Dendritic cell treated with granulocyte-macrophage colony-stimulating factor and Interleukin-4, amounts not matched to agents 40 ng/mL and 50 ng/mL, for 4 days (primary cell): ENCODE results near the gene CAB39.

Source experiments
- H3K27ac Mint-ChIP-seq: one replicate; pipeline ENCODE4 v1.8.0; 2022; ENCODE audit warnings: mild to moderate bottlenecking, mixed read lengths
- H3K27me3 Mint-ChIP-seq: one replicate; pipeline ENCODE4 v1.8.0; 2022; ENCODE audit warnings: mild to moderate bottlenecking, mixed read lengths
- H3K36me3 Mint-ChIP-seq: one replicate; pipeline ENCODE4 v1.8.0; 2022; ENCODE audit warnings: low read depth, mixed read lengths
- H3K4me1 Mint-ChIP-seq: one replicate; pipeline ENCODE4 v1.8.0; 2022; ENCODE audit warnings: low read depth, mixed read lengths
- H3K4me3 Mint-ChIP-seq: one replicate; pipeline ENCODE4 v1.8.0; 2022; ENCODE audit warnings: mild to moderate bottlenecking, moderate library complexity, mixed read lengths
- H3K9me3 Mint-ChIP-seq: one replicate; pipeline ENCODE4 v1.8.0; 2022; ENCODE audit warnings: mixed read lengths
- intact Hi-C: fragments of 100-400 bp; cut with micrococcal nuclease; formaldehyde crosslinking; loops from one replicate; pipeline ENCODE4 v1.15.0; 2022

The CAB39 gene

GRCh38 chr2:230674966-230675672 is 37.5 kb upstream of the CAB39 start:
- Mint-ChIP-seq H3K4me3 (no peak overlapping the region), H3K27ac (peak overlapping the region; percentile 76), H3K9me3 (no peaks in the 10 kb centered on the region), H3K36me3 (no peaks in the 10 kb centered on the region), H3K27me3 (no peaks in the 10 kb centered on the region), H3K4me1 (peaks cover 70% of the 10 kb centered on the region)
- intact Hi-C loops, result no loop called here

DNA sequence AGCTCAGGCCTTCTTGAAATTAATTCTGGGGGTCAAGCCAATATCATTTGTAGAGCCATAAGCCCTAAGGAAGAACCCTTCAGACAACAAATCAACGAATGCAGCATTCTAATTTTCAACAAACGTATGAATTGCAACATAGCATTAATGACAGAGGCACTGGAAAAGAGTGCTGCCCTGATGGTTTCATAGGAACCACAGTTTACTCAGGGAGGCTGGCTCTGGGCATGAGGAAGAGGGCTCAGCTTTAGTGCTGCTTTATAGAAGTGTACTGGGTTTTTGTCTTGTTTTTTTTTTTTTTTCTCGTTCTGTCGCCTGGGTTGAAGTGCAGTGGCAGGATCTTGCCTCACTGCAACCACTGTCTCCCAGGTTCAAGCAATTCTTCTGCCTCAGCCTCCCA is 36.1 kb upstream of the CAB39 start:
- intact Hi-C loops, result no loop called here
- Mint-ChIP-seq H3K4me3 (no peak overlapping the region), H3K27ac (peak overlapping the region; percentile 76), H3K9me3 (no peaks in the 10 kb centered on the region), H3K4me1 (peaks cover 70% of the 10 kb centered on the region), H3K27me3 (no peaks in the 10 kb centered on the region), H3K36me3 (no peaks in the 10 kb centered on the region)

DNA sequence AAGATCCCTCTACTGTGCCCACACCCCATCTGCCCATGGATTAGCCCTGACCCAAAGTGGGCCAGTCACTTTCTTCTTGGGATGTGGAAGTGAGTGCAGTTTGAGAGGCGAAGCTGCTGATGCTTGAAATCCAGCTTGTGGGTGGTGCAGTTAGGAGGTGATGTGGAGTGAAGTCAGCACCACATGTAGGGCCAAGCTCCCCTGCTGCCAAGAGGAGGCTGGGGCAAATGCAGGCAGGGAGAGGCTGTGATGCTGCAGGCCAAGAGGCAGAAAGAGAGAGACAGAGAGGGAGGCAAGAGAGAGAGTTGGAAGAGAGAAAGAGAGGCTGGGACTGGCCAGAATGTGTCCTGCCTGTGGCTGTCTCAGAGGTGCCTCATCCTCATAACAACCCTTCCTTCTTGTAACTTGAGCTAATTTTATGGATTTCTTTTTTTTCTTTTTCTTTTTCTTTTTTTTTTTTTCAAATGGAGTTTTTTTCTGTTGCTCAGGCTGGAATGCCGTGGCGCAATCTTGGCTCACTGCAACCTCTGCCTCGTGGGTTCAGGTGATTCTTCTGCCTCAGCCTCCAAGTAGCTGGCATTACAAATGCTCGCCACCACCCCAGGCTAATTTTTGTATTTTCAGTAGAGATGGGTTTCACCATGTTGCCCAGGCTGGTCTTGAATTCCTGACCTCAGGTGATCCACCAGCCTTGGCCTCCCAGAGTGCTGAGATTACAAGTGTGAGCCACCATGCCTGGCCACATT is 35.3 kb upstream of the CAB39 start:
- Mint-ChIP-seq H3K27ac (peak overlapping the region; percentile 76), H3K9me3 (peaks cover 2% of the 10 kb centered on the region), H3K27me3 (peaks cover 5% of the 10 kb centered on the region), H3K36me3 (no peaks in the 10 kb centered on the region), H3K4me1 (peaks cover 77% of the 10 kb centered on the region), H3K4me3 (peak overlapping the region; percentile 4)
- intact Hi-C loops, result no loop called here

- Mint-ChIP-seq H3K27me3 (peaks cover 7% of the 10 kb centered on the region), H3K27ac (peak overlapping the region; percentile 76), H3K4me3 (no peak overlapping the region), H3K9me3 (peaks cover 7% of the 10 kb centered on the region), H3K36me3 (no peaks in the 10 kb centered on the region), H3K4me1 (peaks cover 81% of the 10 kb centered on the region)
- intact Hi-C loops, result loop anchor here (1.0 kb wide), 1 partner anchor 10 kb away; no protein-coding TSS in a partner anchor
Observed at GRCh38 chr2:230678018-230678417, 34.6 kb upstream of the CAB39 start.

DNA sequence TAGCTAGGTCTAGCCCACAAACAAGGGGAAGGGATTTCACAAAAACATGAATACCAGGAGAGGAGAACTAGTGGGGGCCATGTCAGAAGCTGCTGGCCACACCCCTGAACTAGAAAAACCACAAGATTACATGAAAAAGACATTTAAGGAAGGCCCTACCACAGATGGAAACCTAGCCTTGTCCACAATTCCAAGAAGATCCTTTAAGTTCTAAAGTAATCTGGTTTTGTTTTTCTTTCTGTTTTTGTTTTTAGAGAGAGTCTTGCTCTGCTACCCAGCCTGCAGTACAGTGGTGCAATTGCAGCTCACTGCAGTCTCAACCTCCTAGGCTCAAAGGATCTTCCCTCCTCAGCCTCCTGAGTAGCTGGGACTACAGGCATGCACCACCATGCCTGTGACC is 34.2 kb upstream of the CAB39 start:
- intact Hi-C loops, result loop anchor here (1.0 kb wide), 1 partner anchor 10 kb away; no protein-coding TSS in a partner anchor
- Mint-ChIP-seq H3K4me3 (peak overlapping the region; percentile 41), H3K9me3 (peaks cover 7% of the 10 kb centered on the region), H3K27ac (peak overlapping the region; percentile 76), H3K4me1 (peaks cover 86% of the 10 kb centered on the region), H3K36me3 (no peaks in the 10 kb centered on the region), H3K27me3 (peaks cover 7% of the 10 kb centered on the region)

DNA sequence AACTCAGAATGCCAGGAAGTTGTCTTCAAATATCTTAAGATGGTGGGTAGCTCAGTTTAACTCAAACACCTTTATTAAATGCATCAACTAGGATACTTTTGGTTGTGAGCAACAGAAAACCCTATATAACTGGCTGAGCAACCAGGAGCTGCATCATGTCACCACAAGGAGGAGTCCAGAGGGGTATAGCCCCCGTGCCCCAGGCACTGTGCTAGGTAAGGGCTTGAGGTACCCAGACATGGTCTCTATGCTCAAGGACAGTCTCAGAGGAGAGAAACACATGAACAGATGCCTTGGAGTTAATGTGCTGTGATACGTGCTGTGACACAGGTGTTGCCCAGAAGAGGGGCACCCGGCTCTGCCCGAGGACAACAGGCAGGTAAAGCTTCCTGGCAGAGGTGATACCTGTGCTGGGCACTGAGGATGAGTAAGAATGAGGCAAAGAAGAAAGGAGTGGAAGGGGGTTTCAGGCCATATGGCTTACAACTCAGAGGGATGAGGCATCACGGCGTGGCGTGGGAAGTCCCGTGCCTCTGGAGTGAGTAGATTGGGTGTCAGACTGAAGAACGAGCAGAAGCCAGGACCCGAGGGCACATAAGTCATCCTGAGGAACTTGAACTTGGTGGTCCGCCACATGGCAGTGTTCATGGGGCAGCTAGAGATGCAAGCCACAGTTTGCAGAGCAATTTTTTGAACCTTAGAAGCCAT is 32.0 kb upstream of the CAB39 start:
- Mint-ChIP-seq H3K36me3 (no peaks in the 10 kb centered on the region), H3K4me3 (no peak overlapping the region), H3K9me3 (peaks cover 7% of the 10 kb centered on the region), H3K4me1 (peaks cover 91% of the 10 kb centered on the region), H3K27me3 (peaks cover 7% of the 10 kb centered on the region), H3K27ac (peak overlapping the region; percentile 55)
- intact Hi-C loops, result no loop called here

GRCh38 chr2:230681171-230681545 is 31.5 kb upstream of the CAB39 start:
- intact Hi-C loops, result no loop called here
- Mint-ChIP-seq H3K36me3 (no peaks in the 10 kb centered on the region), H3K4me3 (no peak overlapping the region), H3K9me3 (peaks cover 7% of the 10 kb centered on the region), H3K27me3 (peaks cover 7% of the 10 kb centered on the region), H3K4me1 (peaks cover 87% of the 10 kb centered on the region), H3K27ac (peak overlapping the region; percentile 55)

GRCh38 chr2:230682546-230682945 is 30.1 kb upstream of the CAB39 start:
- intact Hi-C loops, result no loop called here
- peaks cover 8% of the 10 kb centered on the region for H3K27me3 Mint-ChIP-seq
- H3K4me1 Mint-ChIP-seq, result peaks cover 78% of the 10 kb centered on the region
- H3K27ac Mint-ChIP-seq, result peak overlapping the region; percentile 68
- H3K9me3 Mint-ChIP-seq, result peaks cover 7% of the 10 kb centered on the region
- H3K36me3 Mint-ChIP-seq, result no peaks in the 10 kb centered on the region
- no peak overlapping the region for H3K4me3 Mint-ChIP-seq

DNA sequence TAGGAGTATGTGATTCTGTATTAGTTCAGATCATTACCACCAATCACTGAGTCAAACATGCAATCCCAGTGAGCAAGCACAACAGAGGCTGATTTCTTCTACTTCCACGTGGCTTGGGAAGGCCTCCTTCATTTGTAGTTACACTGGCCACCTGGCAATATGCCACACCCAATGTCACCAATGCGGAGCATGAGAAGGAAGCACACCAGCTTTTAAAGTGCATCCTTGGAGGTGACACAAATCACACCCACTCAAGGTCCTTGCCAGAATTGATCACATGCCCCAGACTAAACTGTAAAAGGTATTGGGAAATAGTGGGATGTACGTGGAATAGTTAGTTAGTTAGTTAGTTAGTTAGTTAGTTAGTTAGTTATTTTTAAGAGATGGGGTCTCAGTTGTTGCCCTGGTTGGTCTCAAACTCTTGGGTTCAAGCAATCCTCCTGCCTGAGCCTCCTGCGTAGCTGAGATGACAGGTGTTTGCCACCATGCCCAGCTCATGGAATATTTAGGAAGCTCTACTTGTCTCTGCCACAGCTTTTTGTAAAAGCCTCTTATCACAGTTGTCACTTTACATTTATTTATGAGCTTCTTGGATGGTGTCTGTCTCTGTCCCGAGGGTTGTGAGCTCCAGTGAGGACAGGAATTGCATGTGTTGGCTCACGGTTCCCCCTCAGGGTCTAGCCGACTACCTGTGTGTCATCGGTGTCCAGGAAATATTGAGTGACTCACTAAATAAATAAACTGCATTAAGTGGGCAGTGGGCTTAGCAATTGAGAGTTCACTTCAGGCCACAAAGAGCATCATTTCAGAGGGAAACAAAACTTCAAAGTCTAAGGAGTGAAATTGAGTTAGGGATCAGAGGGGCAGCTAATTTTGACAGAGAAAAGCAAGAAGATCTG is 28.1 kb upstream of the CAB39 start:
- Mint-ChIP-seq H3K36me3 (no peaks in the 10 kb centered on the region), H3K27me3 (peaks cover 8% of the 10 kb centered on the region), H3K4me3 (no peak overlapping the region), H3K4me1 (peaks cover 64% of the 10 kb centered on the region), H3K9me3 (peaks cover 7% of the 10 kb centered on the region), H3K27ac (peak overlapping the region; percentile 88)
- intact Hi-C loops, result no loop called here

GRCh38 chr2:230685178-230685577 is 27.5 kb upstream of the CAB39 start:
- Mint-ChIP-seq H3K27ac (peak overlapping the region; percentile 88), H3K36me3 (no peaks in the 10 kb centered on the region), H3K4me1 (peaks cover 63% of the 10 kb centered on the region), H3K9me3 (peaks cover 7% of the 10 kb centered on the region), H3K4me3 (peak overlapping the region; percentile 37), H3K27me3 (peaks cover 8% of the 10 kb centered on the region)
- intact Hi-C loops, result no loop called here

DNA sequence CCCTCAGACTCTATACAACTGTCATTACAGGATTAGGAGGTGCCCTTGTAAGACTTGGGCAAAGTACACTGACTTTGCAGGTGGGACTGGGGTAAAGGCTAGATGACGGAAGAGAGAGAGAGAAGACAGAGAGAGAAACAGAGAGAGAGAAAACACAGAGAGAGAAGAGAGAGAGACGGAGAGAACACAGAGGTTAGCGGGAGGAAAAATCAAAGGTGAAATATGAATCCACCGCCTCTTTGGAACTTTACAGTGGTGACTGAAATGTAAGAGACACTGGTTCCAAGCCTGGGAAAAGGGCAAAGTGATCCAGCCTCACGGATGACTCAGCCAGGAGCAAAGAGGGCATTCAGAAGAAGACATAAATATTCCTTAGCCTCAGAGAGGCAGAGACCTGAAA is 25.1 kb upstream of the CAB39 start:
- H3K27me3 Mint-ChIP-seq, result peaks cover 2% of the 10 kb centered on the region
- peaks cover 43% of the 10 kb centered on the region for H3K4me1 Mint-ChIP-seq
- H3K9me3 Mint-ChIP-seq, result peaks cover 3% of the 10 kb centered on the region
- intact Hi-C loops, result no loop called here
- peak overlapping the region; percentile 6 for H3K27ac Mint-ChIP-seq
- H3K4me3 Mint-ChIP-seq, result no peak overlapping the region
- H3K36me3 Mint-ChIP-seq, result no peaks in the 10 kb centered on the region

DNA sequence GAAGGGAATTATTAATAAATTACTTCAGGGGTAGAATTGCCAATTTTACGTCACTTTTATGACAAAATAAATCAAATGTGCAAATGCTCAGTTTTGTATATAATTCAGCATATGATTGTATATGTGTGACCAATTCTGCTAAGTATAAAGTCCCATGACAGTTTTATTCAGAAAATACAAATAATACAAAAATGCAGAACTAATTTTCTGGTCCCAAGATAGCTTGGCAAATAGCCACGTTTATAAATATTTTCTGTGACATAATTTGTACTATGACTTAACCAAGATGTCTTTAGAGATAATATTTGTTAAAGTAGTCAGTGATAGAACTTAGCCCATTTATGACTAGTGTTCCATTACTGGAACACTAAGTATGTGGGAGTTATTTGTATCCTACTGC is 24.2 kb upstream of the CAB39 start:
- H3K27ac Mint-ChIP-seq, result no peak overlapping the region
- H3K27me3 Mint-ChIP-seq, result peaks cover 2% of the 10 kb centered on the region
- no peak overlapping the region for H3K4me3 Mint-ChIP-seq
- intact Hi-C loops, result no loop called here
- H3K4me1 Mint-ChIP-seq, result peaks cover 38% of the 10 kb centered on the region
- H3K36me3 Mint-ChIP-seq, result no peaks in the 10 kb centered on the region
- no peaks in the 10 kb centered on the region for H3K9me3 Mint-ChIP-seq

GRCh38 chr2:230690439-230690838 is 22.2 kb upstream of the CAB39 start:
- Mint-ChIP-seq H3K27ac (no peak overlapping the region), H3K36me3 (no peaks in the 10 kb centered on the region), H3K4me1 (peaks cover 33% of the 10 kb centered on the region), H3K9me3 (no peaks in the 10 kb centered on the region), H3K4me3 (no peak overlapping the region), H3K27me3 (peaks cover 2% of the 10 kb centered on the region)
- intact Hi-C loops, result no loop called here
